Osteocyte (in vitro differentiated cells): ENCODE data around the gene RASSF4. TPM values are rescaled to one million over a fixed set of nuclear protein-coding genes. Genes with fewer than 3 reads are reported as not detected.

Experiments used
- DNase-seq: peaks from one replicate; pipeline ENCODE4 v3.0.0; 2021; ENCODE audit warnings: mixed read lengths; ENCODE audit not compliant: unreplicated experiment; ENCODE audit errors: extremely low spot score
- H3K27ac Mint-ChIP-seq: one replicate; pipeline ENCODE4 v1.8.0; 2021; ENCODE audit warnings: mild to moderate bottlenecking, mixed read lengths; ENCODE audit not compliant: unreplicated experiment
- H3K27me3 Mint-ChIP-seq: one replicate; pipeline ENCODE4 v1.8.0; 2021; ENCODE audit warnings: mixed read lengths; ENCODE audit not compliant: unreplicated experiment
- H3K36me3 Mint-ChIP-seq: one replicate; pipeline ENCODE4 v1.8.0; 2021; ENCODE audit warnings: mixed read lengths; ENCODE audit not compliant: unreplicated experiment
- H3K4me1 Mint-ChIP-seq: one replicate; pipeline ENCODE4 v1.8.0; 2021; ENCODE audit warnings: mixed read lengths; ENCODE audit not compliant: unreplicated experiment
- H3K4me3 Mint-ChIP-seq: one replicate; pipeline ENCODE4 v1.8.0; 2021; ENCODE audit warnings: mild to moderate bottlenecking, moderate library complexity, mixed read lengths; ENCODE audit not compliant: unreplicated experiment
- H3K9me3 Mint-ChIP-seq: one replicate; pipeline ENCODE4 v1.8.0; 2021; ENCODE audit warnings: mixed read lengths; ENCODE audit not compliant: unreplicated experiment
- CTCF ChIP-seq: fragments of 200-600 bp; sonication (generic); IDR thresholded peaks from 2 replicates; pipeline ENCODE4 v1.5.0; 2021; ENCODE audit warnings: antibody characterized with exemption, mild to moderate bottlenecking, moderate library complexity
- total RNA-seq: library from RNA; stranded (reverse); gene quantifications from 2 replicates; pipeline ENCODE4 v1.2.1, GENCODE V29; 2021

Gene RASSF4
- total RNA-seq, 1 donor from 2014 or later: 11.8 TPM

GRCh38 chr10:44965651-44966097 is 6.1 kb downstream of the RASSF4 start:
- Mint-ChIP-seq H3K36me3 (peaks cover 2% of the 10 kb centered on the region), H3K4me1 (peaks cover 58% of the 10 kb centered on the region), H3K4me3 (no peak overlapping the region), H3K27me3 (no peaks in the 10 kb centered on the region), H3K27ac (peak overlapping the region; percentile 74), H3K9me3 (no peaks in the 10 kb centered on the region)
- DNase-seq: no peak
- TF ChIP-seq CTCF: no peak

- peaks cover 2% of the 10 kb centered on the region for H3K36me3 Mint-ChIP-seq
- H3K27me3 Mint-ChIP-seq: no peaks in the 10 kb centered on the region
- TF ChIP-seq CTCF: no peak
- no peak for DNase-seq
- H3K9me3 Mint-ChIP-seq: no peaks in the 10 kb centered on the region
- peaks cover 52% of the 10 kb centered on the region for H3K4me1 Mint-ChIP-seq
- peak overlapping the region; percentile 74 for H3K27ac Mint-ChIP-seq
- no peak overlapping the region for H3K4me3 Mint-ChIP-seq
These were observed 6.7 kb downstream of the RASSF4 start for GRCh38 chr10:44966129-44966815.

GRCh38 chr10:44966816-44967509 is 7.4 kb downstream of the RASSF4 start:
- TF ChIP-seq CTCF: peak; percentile 29
- H3K4me3 Mint-ChIP-seq: no peak overlapping the region
- H3K27me3 Mint-ChIP-seq: no peaks in the 10 kb centered on the region
- H3K4me1 Mint-ChIP-seq: peaks cover 52% of the 10 kb centered on the region
- no peak for DNase-seq
- no peak overlapping the region for H3K27ac Mint-ChIP-seq
- H3K9me3 Mint-ChIP-seq: no peaks in the 10 kb centered on the region
- peaks cover 2% of the 10 kb centered on the region for H3K36me3 Mint-ChIP-seq

GRCh38 chr10:44967616-44968015 is 8.0 kb downstream of the RASSF4 start:
- Mint-ChIP-seq H3K27me3 (no peaks in the 10 kb centered on the region), H3K27ac (peak overlapping the region; percentile 47), H3K9me3 (no peaks in the 10 kb centered on the region), H3K4me1 (peaks cover 51% of the 10 kb centered on the region), H3K4me3 (no peak overlapping the region), H3K36me3 (peaks cover 4% of the 10 kb centered on the region)
- no peak for TF ChIP-seq CTCF
- DNase-seq: no peak

GRCh38 chr10:44968091-44968490 is 8.5 kb downstream of the RASSF4 start:
- Mint-ChIP-seq H3K27me3 (no peaks in the 10 kb centered on the region), H3K9me3 (no peaks in the 10 kb centered on the region), H3K27ac (no peak overlapping the region), H3K4me1 (peaks cover 46% of the 10 kb centered on the region), H3K4me3 (no peak overlapping the region), H3K36me3 (peaks cover 4% of the 10 kb centered on the region)
- TF ChIP-seq CTCF: no peak
- no peak for DNase-seq
